BJ (cell line): Measurements from ENCODE around the gene SPIN3. TPM values are rescaled to one million over a fixed set of nuclear protein-coding genes. Genes with fewer than 3 reads are reported as not detected.
"Not testable (repeated sequence)": the region's sequence is repeated elsewhere in the genome, so short reads cannot be mapped to it uniquely, and the experiment has no call there.

Source experiments
- CTCF ChIA-PET: fragments of 350-600 bp; formaldehyde crosslinking; extraction: SDS; loops from one replicate; lab custom pipeline; 2021; ENCODE audit warnings: antibody characterized with exemption, inconsistent platforms; lab: Yijun Ruan, JAX
- POLR2A ChIA-PET: fragments of 300-600 bp; sonication (Branson Sonifier 250); formaldehyde crosslinking; extraction: SDS; loops from one replicate; lab custom pipeline; 2021; ENCODE audit warnings: antibody characterized with exemption; lab: Charles Lee
- DNase-seq: peaks from one replicate; pipeline ENCODE4 v3.0.0-alpha.2; 2011; ENCODE audit warnings: low read depth
- H3K27me3 ChIP-seq: 2 replicates; pipeline ENCODE4 v1.6.0; 2011; ENCODE audit warnings: low read length; ENCODE audit not compliant: control insufficient read depth, insufficient read depth
- H3K36me3 ChIP-seq: 2 replicates; pipeline ENCODE4 v1.5.1; 2011; ENCODE audit warnings: low read length; ENCODE audit not compliant: control insufficient read depth, insufficient read depth
- H3K4me3 ChIP-seq: 2 replicates; pipeline ENCODE4 v1.5.1; 2011; ENCODE audit warnings: low read depth, mild to moderate bottlenecking, control low read depth, low read length
- CTCF ChIP-seq: IDR thresholded peaks from 2 replicates; pipeline ENCODE4 v1.5.1; 2011; ENCODE audit warnings: low read depth, mild to moderate bottlenecking, control low read depth, inconsistent platforms, low read length, moderate library complexity; ENCODE audit not compliant: insufficient read depth
- polyA minus RNA-seq: library from RNA; depleted of rRNA, polyadenylated mRNA; stranded (reverse); fragments of >200 nt; gene quantifications from 2 replicates; pipeline ENCODE4 v1.2.3, GENCODE V29; 2011; rRNA and poly(A)+ RNA removed
- polyA plus RNA-seq: library from polyadenylated mRNA; depleted of rRNA; stranded (reverse); fragments of >200 nt; gene quantifications from 2 replicates; pipeline ENCODE4 v1.2.3, GENCODE V29; 2011; rRNA removed

SPIN3 gene
- polyA plus RNA-seq (7.6 and 8.6 TPM in 2 replicates), polyA minus RNA-seq (4.5 and 6.2 TPM in 2 replicates)

- H3K27me3 ChIP-seq: no peaks in the 10 kb centered on the region
- peaks cover 1% of the 10 kb centered on the region; the same call in 1 of the 2 replicates for H3K36me3 ChIP-seq
- TF ChIP-seq CTCF: no peak
- POLR2A ChIA-PET: no interaction called here
- peak within 1 kb of the TSS; percentile 78 for H3K4me3 ChIP-seq
- CTCF ChIA-PET: interaction anchor here (1.0 to 1.3 kb wide), 2 partner anchors 14 to 17 kb away, joined by 3 read pairs; no protein-coding TSS in a partner anchor
- peak; percentile 9 for DNase-seq
These were observed at the start of gene SPIN3 for GRCh38 chrX:56995271-56995994. Gene SPIN3 (minus strand): TSS chrX:56995541. CDS start chrX:56994947, 594 bp downstream.

DNA sequence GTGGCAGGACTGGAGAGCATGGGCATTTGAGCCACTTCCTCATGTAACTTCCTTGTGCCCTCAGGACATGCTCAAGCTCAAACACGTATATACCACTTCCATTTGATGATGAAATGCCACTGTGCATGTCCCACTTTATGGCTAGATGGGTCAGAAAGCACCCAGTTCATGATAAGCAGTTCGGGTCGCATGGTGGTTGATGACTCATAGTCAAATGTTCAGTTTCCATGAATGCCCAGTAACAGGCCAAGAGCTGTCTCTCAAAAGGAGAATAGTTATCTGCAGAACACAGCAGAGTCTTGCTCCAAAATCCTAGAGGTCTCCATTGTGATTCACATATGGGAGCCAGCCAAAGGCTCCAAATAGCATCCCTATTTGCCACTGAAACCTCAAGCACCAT, 48.9 kb upstream of the SPIN3 start:
- H3K36me3 ChIP-seq: no peaks in the 10 kb centered on the region
- H3K27me3 ChIP-seq: no peaks in the 10 kb centered on the region
- DNase-seq: no peak
- H3K4me3 ChIP-seq: no peak overlapping the region
- CTCF ChIA-PET: no interaction called here
- POLR2A ChIA-PET: no interaction called here
- no peak for TF ChIP-seq CTCF

DNA sequence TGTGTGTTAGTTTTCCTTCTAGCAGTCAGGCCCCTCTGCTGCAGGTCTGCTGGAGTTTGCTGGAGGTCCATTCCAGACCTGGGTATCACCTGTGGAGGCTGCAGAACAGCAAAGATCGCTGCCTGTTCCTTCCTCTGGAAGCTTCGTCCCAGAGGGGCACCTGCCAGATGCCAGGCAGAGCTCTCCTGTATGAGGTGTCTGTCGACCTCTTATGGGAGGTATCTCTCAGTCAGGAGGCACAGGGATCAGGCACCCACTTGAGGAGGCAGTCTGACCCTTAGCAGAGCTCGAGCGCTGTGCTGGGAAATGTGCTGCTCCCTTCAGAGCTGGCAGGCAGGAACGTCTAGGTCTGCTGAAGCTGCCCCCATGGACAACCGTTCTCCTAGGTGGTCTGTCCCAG, 41.9 kb upstream of the SPIN3 start:
- H3K4me3 ChIP-seq, H3K36me3 ChIP-seq, CTCF ChIA-PET, DNase-seq, POLR2A ChIA-PET, H3K27me3 ChIP-seq: not testable (repeated sequence)

GRCh38 chrX:56994375-56995270, 718 bp downstream of the SPIN3 start:
- ChIA-PET POLR2A (no interaction called here), CTCF (interaction anchor here (1.0 kb wide), 1 partner anchor 13 kb away, joined by 3 read pairs; no protein-coding TSS in a partner anchor)
- Histone ChIP-seq H3K36me3 (peaks cover 1% of the 10 kb centered on the region; the same call in 1 of the 2 replicates), H3K4me3 (peak overlapping the region; percentile 78), H3K27me3 (no peaks in the 10 kb centered on the region)
- no peak for TF ChIP-seq CTCF
- no peak for DNase-seq

GRCh38 chrX:56987741-56988140, 7.6 kb downstream of the SPIN3 start:
- POLR2A ChIA-PET: no interaction called here
- no peak overlapping the region for H3K4me3 ChIP-seq
- CTCF ChIA-PET: interaction anchor here (1.0 to 3.2 kb wide), 2 partner anchors 9 to 224 kb away, joined by 3 to 14 read pairs; no protein-coding TSS in a partner anchor
- TF ChIP-seq CTCF: no peak
- peaks cover 1% of the 10 kb centered on the region for H3K36me3 ChIP-seq
- no peak for DNase-seq
- no peaks in the 10 kb centered on the region for H3K27me3 ChIP-seq
